HepG2 (cell line): ENCODE measurements around the gene NSD2. TPM values are rescaled to one million over a fixed set of nuclear protein-coding genes. Genes with fewer than 3 reads are reported as not detected.
A peak's percentile ranks its signal among the peaks of the same experiment; 100 is the strongest.
"Not testable (repeated sequence)": the region's sequence is repeated elsewhere in the genome, so short reads cannot be mapped to it uniquely, and the experiment has no call there.

Source experiments
- ATAC-seq: fragments of 200-7000 bp; cut with Tn5 transposase; 3 replicates; pipeline ENCODE4 v1.9.1; 2020; ENCODE audit warnings: mild to moderate bottlenecking, moderate library complexity
- BruUV-seq: library from RNA; stranded (reverse); fragments of 400-500 nt; replicated peaks from 2 replicates; lab custom pipeline; 2021; lab: Mats Ljungman, UMichigan
- CTCF ChIA-PET: fragments of 300-600 bp; formaldehyde crosslinking; extraction: SDS; loops from one replicate; lab custom pipeline; 2021; ENCODE audit warnings: low total read pairs, inconsistent platforms, low intra/inter-chr PET ratio; lab: Yijun Ruan, JAX
- POLR2A ChIA-PET: fragments of 350-600 bp; sonication (Branson Sonifier 250); formaldehyde crosslinking; loops from one replicate; lab custom pipeline; 2020; ENCODE audit warnings: antibody characterized with exemption, inconsistent platforms; lab: Yijun Ruan, JAX
- DNase-seq: peaks from one replicate; pipeline ENCODE4 v3.0.0-alpha.2; 2015; ENCODE audit warnings: low spot score
- FAIRE-seq: peaks from 3 replicates; lab custom pipeline; 2011; peaks lifted over from hg19 to GRCh38; lab: Jason Lieb, UNC
- H2AFZ ChIP-seq: one replicate; pipeline ENCODE4 v1.6.1; 2011; ENCODE audit warnings: low read length, inconsistent platforms
- H3K27ac ChIP-seq: fragments of 300-600 bp; 3 replicates; pipeline ENCODE4 v1.8.0; 2011; ENCODE audit warnings: mixed run types, mild to moderate bottlenecking, mixed read lengths, low read length, inconsistent platforms; ENCODE audit not compliant: insufficient read depth; ENCODE audit errors: extremely low read length
- H3K27me3 ChIP-seq, 2 experiments: fragments of 200-600 bp in 1 of 2; 2 replicates in 1 of 2; 3 replicates in 1 of 2; pipeline versions ENCODE4 v1.6.0 to v1.8.0; 2011; ENCODE audit warnings: low read length in 2 of 2, mild to moderate bottlenecking in 2 of 2, moderate library complexity in 2 of 2, inconsistent platforms in 1 of 2; ENCODE audit not compliant: insufficient read depth in 2 of 2, control insufficient read depth in 1 of 2
- H3K36me3 ChIP-seq, 2 experiments: fragments of 200-600 bp in 1 of 2; replicated peaks in 1 of 2; 2 replicates in 1 of 2; 3 replicates in 1 of 2; pipeline versions ENCODE4 v1.5.1 to v1.8.0; 2011; ENCODE audit warnings: low read length in 2 of 2, inconsistent platforms in 1 of 2; ENCODE audit not compliant: insufficient read depth in 2 of 2, control insufficient read depth in 1 of 2
- H3K4me1 ChIP-seq: 2 replicates; pipeline ENCODE4 v1.5.1; 2012; ENCODE audit warnings: low read length, inconsistent platforms; ENCODE audit not compliant: insufficient read depth
- H3K4me2 ChIP-seq: 2 replicates; pipeline ENCODE4 v1.6.0; 2011; ENCODE audit warnings: low read depth, low read length, inconsistent platforms
- H3K4me3 ChIP-seq, 3 experiments: fragments of 200-600 bp in 1 of 3; sonication (generic), shearing (Covaris generic) in 1 of 3; replicated peaks in 1 of 3; 2 replicates each; pipeline ENCODE4 v1.5.1; 2011 to 2016; ENCODE audit warnings: low read length in 3 of 3, inconsistent platforms in 2 of 3, low read depth in 2 of 3, mild to moderate bottlenecking in 2 of 3, control low read depth in 1 of 3, mixed read lengths in 1 of 3; ENCODE audit not compliant: insufficient read depth in 1 of 3
- H3K79me2 ChIP-seq: one replicate; pipeline ENCODE4 v1.6.1; 2011; ENCODE audit warnings: low read length, inconsistent platforms; ENCODE audit not compliant: insufficient read depth
- H3K9ac ChIP-seq: 2 replicates; pipeline ENCODE4 v1.6.0; 2011; ENCODE audit warnings: mild to moderate bottlenecking, low read depth, low read length, inconsistent platforms; ENCODE audit not compliant: insufficient read depth
- H3K9me3 ChIP-seq: 2 replicates; pipeline ENCODE4 v1.5.1; 2012; ENCODE audit warnings: mild to moderate bottlenecking, low read length
- H4K20me1 ChIP-seq: 2 replicates; pipeline ENCODE4 v1.6.0; 2011; ENCODE audit warnings: inconsistent platforms, mild to moderate bottlenecking, low read length, moderate library complexity; ENCODE audit not compliant: insufficient read depth
- FOXO4 ChIP-seq: sonication (generic); formaldehyde crosslinking; conservative IDR thresholded peaks from 2 replicates; pipeline ENCODE4 v1.8.1; 2023; ENCODE audit warnings: missing genetic modification reagents
- GATAD2A ChIP-seq: IDR thresholded peaks from 2 replicates; pipeline ENCODE4 v1.6.1; 2016
- KLF12 ChIP-seq: sonication (generic); formaldehyde crosslinking; IDR thresholded peaks from 2 replicates; pipeline ENCODE4 v1.4.0; 2020; ENCODE audit warnings: missing genetic modification reagents, borderline replicate concordance
- KLF9 ChIP-seq: IDR thresholded peaks from 2 replicates; pipeline ENCODE4 v1.6.1; 2016; ENCODE audit warnings: low read depth
- MAFF ChIP-seq: IDR thresholded peaks from 2 replicates; pipeline ENCODE4 v1.6.1; 2011; ENCODE audit warnings: low read depth, low read length, improper control_type of control experiment
- MAFK ChIP-seq, 2 experiments: IDR thresholded peaks in 1 of 2; conservative IDR thresholded peaks in 1 of 2; 2 replicates each; pipeline ENCODE4 v1.6.1; 2011; ENCODE audit warnings: improper control_type of control experiment in 2 of 2, low read length in 2 of 2
- MLX ChIP-seq: IDR thresholded peaks from 2 replicates; pipeline ENCODE4 v1.6.1; 2016
- THAP8 ChIP-seq: sonication (generic); formaldehyde crosslinking; IDR thresholded peaks from 2 replicates; pipeline ENCODE4 v1.5.1; 2020; ENCODE audit warnings: missing genetic modification reagents, mild to moderate bottlenecking, borderline replicate concordance
- TMF1 ChIP-seq: sonication (generic); formaldehyde crosslinking; IDR thresholded peaks from 2 replicates; pipeline ENCODE4 v1.8.1; 2022; ENCODE audit warnings: low read depth, missing genetic modification reagents
- ZNF280B ChIP-seq: sonication (generic); formaldehyde crosslinking; IDR thresholded peaks from 2 replicates; pipeline ENCODE4 v1.5.0; 2020; ENCODE audit warnings: missing genetic modification reagents, mild to moderate bottlenecking, borderline replicate concordance
- ZNF530 ChIP-seq: sonication (generic); formaldehyde crosslinking; IDR thresholded peaks from 2 replicates; pipeline ENCODE4 v1.5.0; 2020; ENCODE audit warnings: low read depth, mild to moderate bottlenecking, missing genetic modification reagents
- ZNF709 ChIP-seq: sonication (generic); formaldehyde crosslinking; IDR thresholded peaks from 2 replicates; pipeline ENCODE4 v1.5.0; 2020; ENCODE audit warnings: mild to moderate bottlenecking, missing genetic modification reagents
- WGBS: methylation state at CpG from one replicate; pipeline ENCODE4 v1.1.6; 2017; ENCODE audit warnings: low lambda C conversion rate; 5-methylcytosine and 5-hydroxymethylcytosine counted together
- in situ Hi-C: cut with HindIII; loops from 2 replicates; pipeline ENCODE4 v1.10.0; 2017; ENCODE audit warnings: low pct_unique_long_range_greater_than_20kb; ENCODE audit not compliant: extremely low pct_ligation_motif_present
- intact Hi-C: fragments of 100-400 bp; cut with micrococcal nuclease; formaldehyde crosslinking; loops from one replicate; pipeline ENCODE4 v1.10.0; 2022; ENCODE audit not compliant: unreplicated experiment
- polyA plus RNA-seq, 8 experiments: library from polyadenylated mRNA; depleted of rRNA in 3 of 8; stranded (reverse) in 7 of 8; unstranded in 1 of 8; fragments of >200 nt; fragmentation: Illumina TruSeq in 4 of 8; extraction: Trizol in 4 of 8; gene quantifications; 2 replicates each; pipeline versions ENCODE4 v1.2.1 to v1.2.3, GENCODE V29; 2011 to 2016; ENCODE audit warnings: low read depth in 4 of 8, missing spikeins in 1 of 8, mixed read lengths in 1 of 8; ENCODE audit not compliant: insufficient read depth in 1 of 8
- total RNA-seq, 5 experiments: library from RNA; depleted of rRNA; stranded (reverse); fragments of >200 nt; fragmentation: Illumina TruSeq; extraction: Trizol; gene quantifications; 2 replicates each; pipeline ENCODE4 v1.2.3, GENCODE V29; 2016; ENCODE audit warnings: low read depth in 1 of 5

NSD2 gene
- total and polyA plus RNA-seq, 2 of the 13 experiments (the other 11 are each of a cell fraction or from before 2014, with no cell fraction given): 22.0 to 65.9 TPM

- TF ChIP-seq TMF1 (no peak), ZNF530 (no peak)
These were observed 122.0 kb downstream of the NSD2 start (continued) for GRCh38 chr4:1993169-1993516.

GRCh38 chr4:1993718-1994516, 122.7 kb downstream of the NSD2 start:
- FAIRE-seq, CTCF ChIA-PET, H3K27ac ChIP-seq, POLR2A ChIA-PET, H3K9me3 ChIP-seq, in situ Hi-C loops, H3K4me1 ChIP-seq, H3K4me3 ChIP-seq, BruUV-seq, intact Hi-C loops, DNase-seq, H2AFZ ChIP-seq, H3K9ac ChIP-seq, ATAC-seq, H3K4me2 ChIP-seq, H3K27me3 ChIP-seq: not testable (repeated sequence)
- H4K20me1 ChIP-seq: peaks cover 19% of the 10 kb centered on the region; the same call in 1 of the 2 replicates
- peaks cover 51% of the 10 kb centered on the region for H3K79me2 ChIP-seq
- peaks cover 8 to 30% of the 10 kb centered on the region in 2 experiments for H3K36me3 ChIP-seq
- WGBS: 94% methylated on average over 20 of the region's 20 CpGs

- Histone ChIP-seq H3K27me3 (no peaks in the 10 kb centered on the region), H4K20me1 (peaks cover 23% of the 10 kb centered on the region), H3K4me3 (no peak overlapping the region), H3K36me3 (peaks cover 6 to 20% of the 10 kb centered on the region in 2 experiments), H3K4me2 (no peak overlapping the region), H3K9ac (no peak overlapping the region)
- no peak for DNase-seq
- in situ Hi-C loops: no loop called here
- no TSS peak for BruUV-seq
- POLR2A ChIA-PET: no interaction called here
- ATAC-seq: no peak
- CTCF ChIA-PET: no interaction called here
- TF ChIP-seq THAP8 (CRISPR knock-in tag) (no peak), MLX (no peak), KLF12 (CRISPR knock-in tag) (no peak), FOXO4 (no peak), MAFK (conservative IDR thresholded peaks at IDR 0.05 in 1 of 2, IDR thresholded peaks at IDR 0.05 in 1 of 2; ENCODE audit: low read length in 2 of 2) (peak; percentile 97 to 99), ZNF709 (CRISPR knock-in tag) (no peak), GATAD2A (CRISPR knock-in tag) (no peak), MAFF (peak; percentile 99), ZNF280B (CRISPR knock-in tag) (no peak), KLF9 (CRISPR knock-in tag) (no peak)
- TF ChIP-seq, all 625 proteins: peak for 2
- no peak for FAIRE-seq
- H3K79me2 ChIP-seq: peaks cover 62% of the 10 kb centered on the region
- intact Hi-C loops: no loop called here
- H2AFZ ChIP-seq: no peak overlapping the region
- H3K4me1 ChIP-seq: peaks cover 10% of the 10 kb centered on the region
- WGBS: 100% methylated on average over 1 of the region's 1 CpG
- H3K9me3 ChIP-seq: no peaks in the 10 kb centered on the region; the same call in 1 of the 2 replicates
- H3K27ac ChIP-seq: no peak overlapping the region
These were observed 123.7 kb downstream of the NSD2 start for GRCh38 chr4:1994938-1995337.
